Right forelimb (tissue), 1 donor: ENCODE data around the gene CLRN1.
"Not testable (repeated sequence)": the region's sequence is repeated elsewhere in the genome, so short reads cannot be mapped to it uniquely, and the experiment has no call there.

Experiments used
- DNase-seq: peaks from one replicate; pipeline ENCODE4 v3.0.0-alpha.2; 2018

The CLRN1 gene

GRCh38 chr3:150972366-150973071 lies at the start of gene CLRN1:
CLRN1 (minus strand) TSS chr3:150972727; CDS start chr3:150972708, 19 bp downstream.
- DNase-seq = no peak

DNA sequence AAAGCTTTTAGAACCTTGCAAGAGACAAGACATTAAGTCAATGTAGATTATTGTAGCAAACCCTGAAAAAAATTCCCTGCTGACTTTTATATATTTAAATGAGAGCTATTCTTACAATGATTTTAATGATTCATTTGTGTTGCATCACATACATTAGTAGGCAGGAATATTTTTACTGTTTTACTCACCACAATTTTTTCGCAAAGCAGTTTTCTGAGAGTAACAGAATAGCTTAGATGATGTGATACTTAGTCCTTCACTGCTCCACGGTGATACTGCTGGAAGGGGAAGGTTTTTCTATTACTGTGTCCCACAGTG lies 43.9 kb upstream of the CLRN1 start:
- no peak for DNase-seq

- DNase-seq = no peak
Measured at GRCh38 chr3:151015767-151016477, 43.4 kb upstream of the CLRN1 start.

- no peak for DNase-seq
Measured at GRCh38 chr3:151015181-151015580, 42.7 kb upstream of the CLRN1 start.

DNA sequence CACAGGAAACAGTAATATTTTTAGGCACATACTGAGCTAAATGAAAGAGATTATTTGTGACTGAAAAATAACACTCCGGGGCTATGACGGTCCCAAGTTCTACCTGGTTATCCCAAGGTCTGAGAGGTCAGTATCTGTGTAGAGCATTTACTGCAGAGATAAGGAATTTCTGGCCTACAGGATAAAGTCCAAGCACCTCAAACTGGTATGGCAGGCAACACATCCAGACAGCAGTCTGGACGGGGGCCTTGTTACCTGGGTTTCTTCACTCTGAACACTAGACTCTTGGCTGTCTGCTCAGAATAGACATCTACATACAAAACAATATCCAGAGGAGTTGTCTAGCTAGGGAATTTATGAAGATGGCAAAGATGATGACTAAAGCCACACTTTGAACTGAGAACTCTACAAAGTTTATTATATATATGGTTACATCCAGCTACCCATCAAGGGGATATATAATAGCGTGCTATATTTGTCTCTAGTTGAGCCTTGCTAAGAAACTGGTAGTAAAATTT lies 42.0 kb upstream of the CLRN1 start:
- no peak for DNase-seq

DNA sequence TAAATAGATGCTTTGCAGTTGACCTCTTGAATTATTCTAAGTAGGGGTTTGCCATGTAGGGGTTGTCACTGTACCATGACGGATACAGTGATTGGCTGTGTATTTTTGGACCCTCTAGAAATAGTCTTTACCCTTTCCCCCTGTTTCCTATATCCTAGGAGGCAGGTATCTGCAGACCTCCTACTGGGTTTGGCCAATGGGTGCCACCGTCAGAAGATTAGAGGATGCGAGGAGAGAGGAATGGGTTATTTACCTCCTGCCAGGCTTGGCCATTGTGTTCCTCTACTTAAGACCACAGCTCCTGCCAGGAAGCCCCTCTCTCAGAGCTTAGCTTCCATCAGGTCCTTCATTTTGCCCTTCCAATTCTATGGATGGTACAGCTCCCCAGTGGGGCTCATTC lies 40.2 kb upstream of the CLRN1 start:
- no peak for DNase-seq

GRCh38 chr3:151011427-151011826 lies 38.9 kb upstream of the CLRN1 start:
- no peak for DNase-seq

DNA sequence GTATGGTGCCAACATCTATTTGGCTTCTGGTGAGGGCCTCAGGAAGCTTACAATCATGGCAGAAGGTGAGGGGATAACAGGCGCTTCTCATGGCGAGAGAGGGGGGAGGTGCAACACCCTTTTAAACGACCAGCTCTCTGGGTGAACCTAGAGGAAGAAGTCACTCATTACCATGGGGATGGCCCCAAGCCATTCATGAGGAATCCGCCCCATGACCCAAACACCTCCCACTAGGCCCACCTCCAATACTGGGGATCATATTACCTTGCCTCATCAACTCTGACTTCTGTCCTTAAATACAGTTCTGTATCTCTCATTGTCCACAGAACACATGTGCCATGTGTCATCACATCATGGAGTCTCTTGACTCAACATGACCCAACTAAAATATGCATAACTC lies 37.5 kb upstream of the CLRN1 start:
- no peak for DNase-seq

GRCh38 chr3:151009430-151009829 lies 36.9 kb upstream of the CLRN1 start:
- DNase-seq = no peak

- DNase-seq = no peak
Measured at GRCh38 chr3:151008699-151009098, 36.2 kb upstream of the CLRN1 start.

GRCh38 chr3:151003768-151004134 lies 31.2 kb upstream of the CLRN1 start:
- DNase-seq = no peak

- no peak for DNase-seq
Measured at GRCh38 chr3:151003029-151003767, 30.7 kb upstream of the CLRN1 start.

GRCh38 chr3:151002003-151002981 lies 29.8 kb upstream of the CLRN1 start:
- DNase-seq = no peak

GRCh38 chr3:150998996-150999395 lies 26.5 kb upstream of the CLRN1 start:
- no peak for DNase-seq

GRCh38 chr3:150996731-150997130 lies 24.2 kb upstream of the CLRN1 start:
- no peak for DNase-seq

- DNase-seq = no peak
Measured at GRCh38 chr3:150995510-150995909, 23.0 kb upstream of the CLRN1 start.

GRCh38 chr3:150989208-150989607 lies 16.7 kb upstream of the CLRN1 start:
- DNase-seq = no peak

- DNase-seq = not testable (repeated sequence)
Measured at GRCh38 chr3:150988395-150988794, 15.9 kb upstream of the CLRN1 start.

GRCh38 chr3:150985711-150986110 lies 13.2 kb upstream of the CLRN1 start:
- no peak for DNase-seq

DNA sequence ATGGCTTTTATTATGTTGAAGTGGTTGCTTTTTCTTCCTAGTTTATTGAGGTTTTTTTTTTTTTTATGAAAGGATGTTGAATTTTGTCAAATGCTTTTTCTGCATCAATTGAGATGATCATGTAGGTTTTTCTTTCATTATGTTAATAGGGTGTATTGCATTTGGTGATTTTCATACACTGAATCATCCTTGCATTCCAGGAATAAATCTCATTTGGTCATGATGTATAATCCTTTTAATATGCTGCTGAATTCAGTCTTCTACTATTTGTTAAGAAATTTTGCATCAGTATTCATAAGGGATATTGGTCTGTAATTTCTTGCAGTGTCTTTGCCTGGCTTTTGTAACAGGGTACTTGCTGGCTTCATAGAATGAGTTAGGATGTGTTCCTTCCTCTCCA lies 11.5 kb upstream of the CLRN1 start:
- DNase-seq = no peak

DNA sequence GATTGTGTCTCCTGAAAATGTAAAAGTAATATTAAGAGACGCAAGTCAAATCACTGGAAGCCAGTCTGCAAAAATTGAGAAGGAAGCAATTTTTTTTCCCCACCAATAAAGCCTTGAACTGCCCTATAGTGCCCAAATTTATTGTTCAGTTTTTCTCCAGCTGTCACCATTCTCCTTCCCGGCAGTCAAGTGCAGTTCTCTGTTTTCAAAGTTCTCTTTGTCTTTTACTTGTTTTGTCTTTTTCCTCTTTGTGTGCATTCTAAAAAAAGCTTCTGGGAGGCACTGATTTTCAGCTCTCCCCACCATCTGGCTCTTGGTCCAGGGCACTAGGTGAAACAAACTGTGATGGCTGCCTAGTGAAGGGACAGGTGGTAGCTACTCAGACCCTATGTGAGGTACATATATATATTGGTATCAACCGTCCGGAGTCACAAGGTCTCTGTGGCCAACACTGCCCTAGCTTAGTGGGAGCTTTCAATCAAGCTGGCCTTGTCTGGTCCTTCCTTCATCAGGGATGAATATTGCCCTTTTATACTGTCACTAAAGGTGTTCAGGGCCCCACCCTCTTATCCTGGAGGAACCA lies 6.1 kb upstream of the CLRN1 start:
- DNase-seq = no peak

DNA sequence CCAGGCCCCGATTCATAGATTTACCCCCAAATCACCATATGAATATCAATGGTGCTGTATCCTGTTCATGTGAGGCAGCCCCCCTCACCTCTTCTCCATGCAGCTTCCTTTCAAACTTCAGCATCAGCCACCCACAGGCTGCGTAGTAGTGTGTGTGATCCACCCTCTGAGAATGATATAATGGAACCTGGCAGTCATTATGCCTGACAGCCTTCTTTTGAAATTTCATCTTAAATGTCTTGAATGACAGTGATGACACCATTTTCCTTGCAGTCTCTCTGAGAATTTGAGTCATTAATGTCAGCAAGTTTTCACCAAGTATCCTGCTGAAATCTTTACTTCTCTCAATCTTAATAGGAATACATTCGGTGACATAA lies 3.5 kb upstream of the CLRN1 start:
- no peak for DNase-seq
